Measurements from ENCODE around the gene RASGRP3. TPM values are rescaled to one million over a fixed set of nuclear protein-coding genes. Genes with fewer than 3 reads are reported as not detected.

Gene RASGRP3
- total RNA-seq, 1 donor from 2014 or later = 2.5 TPM

- no peak for DNase-seq (ENCODE audit: low spot score)
- Mint-ChIP-seq H3K27me3 (ENCODE audit: low read depth) (peaks cover 15% of the 10 kb centered on the region), H3K9me3 (peaks cover 6% of the 10 kb centered on the region), H3K4me1 (ENCODE audit: low read depth) (peaks cover 47% of the 10 kb centered on the region), H3K27ac (no peak overlapping the region), H3K4me3 (ENCODE audit: low read depth) (no peak overlapping the region), H3K36me3 (ENCODE audit: low read depth) (no peaks in the 10 kb centered on the region)
- intact Hi-C loops (cut with micrococcal nuclease) = loop anchor here (5.0 kb wide), 2 partner anchors 84 to 99 kb away; partner anchors contain the start of gene FAM98A
Observed at GRCh38 chr2:33498291-33498956, 22.0 kb downstream of the RASGRP3 start.

GRCh38 chr2:33500177-33500576 is 23.7 kb downstream of the RASGRP3 start:
- Mint-ChIP-seq H3K9me3 (peaks cover 6% of the 10 kb centered on the region), H3K27ac (no peak overlapping the region), H3K4me3 (ENCODE audit: low read depth) (no peak overlapping the region), H3K27me3 (ENCODE audit: low read depth) (peaks cover 15% of the 10 kb centered on the region), H3K4me1 (ENCODE audit: low read depth) (peaks cover 34% of the 10 kb centered on the region), H3K36me3 (ENCODE audit: low read depth) (no peaks in the 10 kb centered on the region)
- intact Hi-C loops (cut with micrococcal nuclease) = no loop called here
- no peak for DNase-seq (ENCODE audit: low spot score)

GRCh38 chr2:33502025-33502424 is 25.6 kb downstream of the RASGRP3 start:
- Mint-ChIP-seq H3K36me3 (ENCODE audit: low read depth) (no peaks in the 10 kb centered on the region), H3K4me1 (ENCODE audit: low read depth) (peaks cover 21% of the 10 kb centered on the region), H3K27me3 (ENCODE audit: low read depth) (peaks cover 17% of the 10 kb centered on the region), H3K27ac (no peak overlapping the region), H3K9me3 (peaks cover 6% of the 10 kb centered on the region), H3K4me3 (ENCODE audit: low read depth) (no peak overlapping the region)
- DNase-seq (ENCODE audit: low spot score) = no peak
- intact Hi-C loops (cut with micrococcal nuclease) = no loop called here

GRCh38 chr2:33503002-33503401 is 26.6 kb downstream of the RASGRP3 start:
- DNase-seq (ENCODE audit: low spot score) = no peak

GRCh38 chr2:33505966-33506365 is 29.5 kb downstream of the RASGRP3 start:
- H3K27ac Mint-ChIP-seq = no peak overlapping the region
- peaks cover 6% of the 10 kb centered on the region for H3K9me3 Mint-ChIP-seq
- no peaks in the 10 kb centered on the region for H3K36me3 Mint-ChIP-seq (ENCODE audit: low read depth)
- H3K4me1 Mint-ChIP-seq (ENCODE audit: low read depth) = peaks cover 8% of the 10 kb centered on the region
- no peak for DNase-seq (ENCODE audit: low spot score)
- peaks cover 16% of the 10 kb centered on the region for H3K27me3 Mint-ChIP-seq (ENCODE audit: low read depth)
- intact Hi-C loops (cut with micrococcal nuclease) = no loop called here
- H3K4me3 Mint-ChIP-seq (ENCODE audit: low read depth) = no peak overlapping the region

More at GRCh38 chr2:33503002-33503401, 26.6 kb downstream of the RASGRP3 start:
- no peak overlapping the region for H3K4me3 Mint-ChIP-seq (ENCODE audit: low read depth)
- no peaks in the 10 kb centered on the region for H3K36me3 Mint-ChIP-seq (ENCODE audit: low read depth)
- peaks cover 6% of the 10 kb centered on the region for H3K9me3 Mint-ChIP-seq
- peaks cover 13% of the 10 kb centered on the region for H3K4me1 Mint-ChIP-seq (ENCODE audit: low read depth)
- peaks cover 19% of the 10 kb centered on the region for H3K27me3 Mint-ChIP-seq (ENCODE audit: low read depth)
- intact Hi-C loops (cut with micrococcal nuclease) = no loop called here
- no peak overlapping the region for H3K27ac Mint-ChIP-seq

GRCh38 chr2:33509908-33510585 is 33.6 kb downstream of the RASGRP3 start:
- no peak for DNase-seq (ENCODE audit: low spot score)
- intact Hi-C loops (cut with micrococcal nuclease) = loop anchor here (2.0 kb wide), 1 partner anchor 13 kb away; no protein-coding TSS in a partner anchor
- Mint-ChIP-seq H3K27me3 (ENCODE audit: low read depth) (peaks cover 8% of the 10 kb centered on the region), H3K27ac (no peak overlapping the region), H3K36me3 (ENCODE audit: low read depth) (peaks cover 2% of the 10 kb centered on the region), H3K9me3 (no peaks in the 10 kb centered on the region), H3K4me3 (ENCODE audit: low read depth) (no peak overlapping the region), H3K4me1 (ENCODE audit: low read depth) (peaks cover 1% of the 10 kb centered on the region)

- H3K4me3 Mint-ChIP-seq (ENCODE audit: low read depth) = no peak overlapping the region
- no peaks in the 10 kb centered on the region for H3K9me3 Mint-ChIP-seq
- H3K27ac Mint-ChIP-seq = no peak overlapping the region
- H3K27me3 Mint-ChIP-seq (ENCODE audit: low read depth) = peaks cover 8% of the 10 kb centered on the region
- no peak for DNase-seq (ENCODE audit: low spot score)
- peaks cover 1% of the 10 kb centered on the region for H3K4me1 Mint-ChIP-seq (ENCODE audit: low read depth)
- intact Hi-C loops (cut with micrococcal nuclease) = loop anchor here (2.0 kb wide), 1 partner anchor 14 kb away; no protein-coding TSS in a partner anchor
- peaks cover 7% of the 10 kb centered on the region for H3K36me3 Mint-ChIP-seq (ENCODE audit: low read depth)
Observed at GRCh38 chr2:33510586-33510968, 34.1 kb downstream of the RASGRP3 start.

GRCh38 chr2:33511141-33511540 is 34.7 kb downstream of the RASGRP3 start:
- no peak overlapping the region for H3K4me3 Mint-ChIP-seq (ENCODE audit: low read depth)
- DNase-seq (ENCODE audit: low spot score) = no peak
- peaks cover 8% of the 10 kb centered on the region for H3K27me3 Mint-ChIP-seq (ENCODE audit: low read depth)
- peaks cover 7% of the 10 kb centered on the region for H3K36me3 Mint-ChIP-seq (ENCODE audit: low read depth)
- no peaks in the 10 kb centered on the region for H3K9me3 Mint-ChIP-seq
- intact Hi-C loops (cut with micrococcal nuclease) = loop anchor here (2.0 kb wide), 1 partner anchor 14 kb away; no protein-coding TSS in a partner anchor
- no peak overlapping the region for H3K27ac Mint-ChIP-seq
- H3K4me1 Mint-ChIP-seq (ENCODE audit: low read depth) = peaks cover 1% of the 10 kb centered on the region

GRCh38 chr2:33512112-33512511 is 35.7 kb downstream of the RASGRP3 start:
- peaks cover 15% of the 10 kb centered on the region for H3K36me3 Mint-ChIP-seq (ENCODE audit: low read depth)
- no peaks in the 10 kb centered on the region for H3K9me3 Mint-ChIP-seq
- no peak overlapping the region for H3K4me3 Mint-ChIP-seq (ENCODE audit: low read depth)
- no peak for DNase-seq (ENCODE audit: low spot score)
- no peak overlapping the region for H3K27ac Mint-ChIP-seq
- peaks cover 1% of the 10 kb centered on the region for H3K4me1 Mint-ChIP-seq (ENCODE audit: low read depth)
- H3K27me3 Mint-ChIP-seq (ENCODE audit: low read depth) = peaks cover 6% of the 10 kb centered on the region
- intact Hi-C loops (cut with micrococcal nuclease) = no loop called here

- H3K9me3 Mint-ChIP-seq = no peaks in the 10 kb centered on the region
- H3K27me3 Mint-ChIP-seq (ENCODE audit: low read depth) = peaks cover 3% of the 10 kb centered on the region
- H3K4me3 Mint-ChIP-seq (ENCODE audit: low read depth) = no peak overlapping the region
- H3K4me1 Mint-ChIP-seq (ENCODE audit: low read depth) = peaks cover 1% of the 10 kb centered on the region
- H3K27ac Mint-ChIP-seq = no peak overlapping the region
- intact Hi-C loops (cut with micrococcal nuclease) = no loop called here
- peaks cover 15% of the 10 kb centered on the region for H3K36me3 Mint-ChIP-seq (ENCODE audit: low read depth)
- no peak for DNase-seq (ENCODE audit: low spot score)
Observed at GRCh38 chr2:33513480-33513879, 37.0 kb downstream of the RASGRP3 start.

GRCh38 chr2:33516456-33516995 is 40.1 kb downstream of the RASGRP3 start:
- intact Hi-C loops (cut with micrococcal nuclease) = no loop called here
- Mint-ChIP-seq H3K36me3 (ENCODE audit: low read depth) (peaks cover 15% of the 10 kb centered on the region), H3K27ac (no peak overlapping the region)

GRCh38 chr2:33518200-33518599 is 41.8 kb downstream of the RASGRP3 start:
- H3K4me3 Mint-ChIP-seq (ENCODE audit: low read depth) = no peak overlapping the region
- intact Hi-C loops (cut with micrococcal nuclease) = no loop called here
- no peaks in the 10 kb centered on the region for H3K27me3 Mint-ChIP-seq (ENCODE audit: low read depth)
- peaks cover 18% of the 10 kb centered on the region for H3K36me3 Mint-ChIP-seq (ENCODE audit: low read depth)
- no peak overlapping the region for H3K27ac Mint-ChIP-seq
- no peaks in the 10 kb centered on the region for H3K4me1 Mint-ChIP-seq (ENCODE audit: low read depth)
- no peaks in the 10 kb centered on the region for H3K9me3 Mint-ChIP-seq
- no peak for DNase-seq (ENCODE audit: low spot score)

More at GRCh38 chr2:33516456-33516995, 40.1 kb downstream of the RASGRP3 start:
- DNase-seq (ENCODE audit: low spot score) = no peak
- Mint-ChIP-seq H3K27me3 (ENCODE audit: low read depth) (no peaks in the 10 kb centered on the region), H3K4me3 (ENCODE audit: low read depth) (no peak overlapping the region), H3K4me1 (ENCODE audit: low read depth) (no peaks in the 10 kb centered on the region), H3K9me3 (no peaks in the 10 kb centered on the region)

GRCh38 chr2:33518929-33519328 is 42.5 kb downstream of the RASGRP3 start:
- no peak for DNase-seq (ENCODE audit: low spot score)
- no peaks in the 10 kb centered on the region for H3K4me1 Mint-ChIP-seq (ENCODE audit: low read depth)
- no peaks in the 10 kb centered on the region for H3K27me3 Mint-ChIP-seq (ENCODE audit: low read depth)
- H3K4me3 Mint-ChIP-seq (ENCODE audit: low read depth) = no peak overlapping the region
- intact Hi-C loops (cut with micrococcal nuclease) = no loop called here
- peaks cover 18% of the 10 kb centered on the region for H3K36me3 Mint-ChIP-seq (ENCODE audit: low read depth)
- no peaks in the 10 kb centered on the region for H3K9me3 Mint-ChIP-seq
- H3K27ac Mint-ChIP-seq = no peak overlapping the region

Data from activated T-helper 2 cell treated with anti-CD3 and anti-CD28 coated beads, Interferon-gamma antibody, Interleukin-2, Interleukin-4, amounts not matched to agents 10 μg/mL and 5 μg/mL and 100 μg/mL, durations not matched to agents 14 hours and 24 hours and 36 hours (primary cell).